Endodermal cell (in vitro differentiated cells): Measurements from ENCODE around the gene XNDC1N. TPM values are rescaled to one million over a fixed set of nuclear protein-coding genes. Genes with fewer than 3 reads are reported as not detected.

Experiments used
- DNase-seq: peaks from one replicate; pipeline ENCODE4 v3.0.0-alpha.2; 2017
- H3K27ac ChIP-seq: 2 replicates; pipeline ENCODE4 v1.5.1; 2013; ENCODE audit warnings: mild to moderate bottlenecking, low read depth, low read length, moderate library complexity
- H3K27me3 ChIP-seq: 2 replicates; pipeline ENCODE4 v1.6.1; 2013; ENCODE audit warnings: mild to moderate bottlenecking, low read length, moderate library complexity; ENCODE audit not compliant: insufficient read depth, control insufficient read depth, poor library complexity, severe bottlenecking
- H3K36me3 ChIP-seq: 2 replicates; pipeline ENCODE4 v1.7.0; 2013; ENCODE audit warnings: mild to moderate bottlenecking, low read length, moderate library complexity; ENCODE audit not compliant: control insufficient read depth, insufficient read depth
- H3K4me1 ChIP-seq: one replicate; pipeline ENCODE4 v1.7.0; 2013; ENCODE audit warnings: low read length; ENCODE audit not compliant: control insufficient read depth, insufficient read depth
- H3K4me3 ChIP-seq: 2 replicates; pipeline ENCODE4 v1.5.1; 2013; ENCODE audit warnings: mild to moderate bottlenecking, low read length, moderate library complexity
- H3K9ac ChIP-seq: 2 replicates; pipeline ENCODE4 v1.6.1; 2013; ENCODE audit warnings: mild to moderate bottlenecking, low read length, moderate library complexity; ENCODE audit not compliant: poor library complexity, severe bottlenecking; ENCODE audit errors: extremely low read depth
- H3K9me3 ChIP-seq: 2 replicates; pipeline ENCODE4 v1.6.1; 2013; ENCODE audit warnings: mild to moderate bottlenecking, low read length, moderate library complexity; ENCODE audit not compliant: control insufficient read depth
- H3K27ac Mint-ChIP-seq: 2 replicates; pipeline ENCODE4 v1.8.0; 2020; ENCODE audit warnings: mixed read lengths
- H3K27me3 Mint-ChIP-seq: 2 replicates; pipeline ENCODE4 v1.8.0; 2021; ENCODE audit warnings: mild to moderate bottlenecking, mixed read lengths; ENCODE audit not compliant: insufficient read depth
- H3K36me3 Mint-ChIP-seq: 2 replicates; pipeline ENCODE4 v1.8.0; 2020; ENCODE audit warnings: low read depth, mixed read lengths
- H3K4me1 Mint-ChIP-seq: 2 replicates; pipeline ENCODE4 v1.8.0; 2020; ENCODE audit warnings: mixed read lengths
- H3K4me3 Mint-ChIP-seq: 2 replicates; pipeline ENCODE4 v1.8.0; 2020; ENCODE audit warnings: mild to moderate bottlenecking, moderate library complexity, mixed read lengths
- H3K9me3 Mint-ChIP-seq: 2 replicates; pipeline ENCODE4 v1.8.0; 2020; ENCODE audit warnings: mild to moderate bottlenecking, mixed read lengths
- WGBS, 2 experiments: methylation state at CpG; one replicate each; pipeline versions ENCODE4 v1.1.5 to v1.1.7; 2013; ENCODE audit warnings: missing lambda C conversion rate in 2 of 2, mixed read lengths in 1 of 2; ENCODE audit not compliant: insufficient coverage in 1 of 2, insufficient read length in 1 of 2; 5-methylcytosine and 5-hydroxymethylcytosine counted together
- total RNA-seq, 2 donors: library from RNA; stranded (reverse); fragmentation: NEBNext Ultra II Directional in 1 of 2; extraction: Animal tissue kit (Norgen Biotek cat#: 25700) in 1 of 2; gene quantifications; 2 replicates in 1 of 2; 3 replicates in 1 of 2; pipeline ENCODE4 v1.2.1, GENCODE V29; 2021
- TF ChIP-seq, protein P1 (sequence below): fragments of 200-600 bp; sonication (generic); conservative IDR thresholded peaks from 2 replicates; pipeline ENCODE4 v1.5.0; 2021; ENCODE audit warnings: antibody characterized with exemption, mild to moderate bottlenecking

The XNDC1N gene
- total RNA-seq, 2 donors from 2014 or later = 11.4 to 15.2 TPM

DNA sequence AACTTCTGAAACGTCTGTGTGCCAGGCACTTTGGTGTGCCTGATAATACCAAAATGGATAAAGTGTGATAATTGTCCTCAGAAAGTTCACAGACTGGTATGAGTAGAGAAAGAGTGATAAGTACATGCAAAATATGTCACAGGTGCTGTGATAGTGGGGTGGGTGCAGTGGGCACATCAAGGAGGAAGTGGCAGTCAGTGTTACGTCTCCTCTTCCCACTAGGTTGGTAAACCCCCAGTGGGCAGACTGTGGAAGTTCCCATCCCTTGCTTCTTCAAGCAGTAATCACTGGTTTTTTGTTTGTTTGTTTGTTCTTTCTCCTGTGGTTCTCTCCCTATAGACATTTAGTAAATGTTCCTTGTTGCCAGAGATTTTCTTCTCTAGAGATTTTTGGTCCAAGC lies 5.8 kb upstream of the XNDC1N start:
- Histone ChIP-seq H3K27me3 (no peaks in the 10 kb centered on the region), H3K9me3 (no peaks in the 10 kb centered on the region), H3K36me3 (peaks cover 6% of the 10 kb centered on the region), H3K4me3 (no peak overlapping the region), H3K4me1 (no peaks in the 10 kb centered on the region), H3K9ac (no peak overlapping the region), H3K27ac (no peak overlapping the region)
- 88 to 93% methylated on average over 2 of the region's 2 CpGs for WGBS, 2 experiments
- Mint-ChIP-seq H3K9me3 (no peaks in the 10 kb centered on the region), H3K4me3 (no peak overlapping the region), H3K27ac (peak overlapping the region; percentile 13), H3K4me1 (peaks cover 16% of the 10 kb centered on the region), H3K36me3 (peaks cover 12% of the 10 kb centered on the region), H3K27me3 (no peaks in the 10 kb centered on the region)
- DNase-seq = no peak
- TF ChIP-seq, protein P1, sequence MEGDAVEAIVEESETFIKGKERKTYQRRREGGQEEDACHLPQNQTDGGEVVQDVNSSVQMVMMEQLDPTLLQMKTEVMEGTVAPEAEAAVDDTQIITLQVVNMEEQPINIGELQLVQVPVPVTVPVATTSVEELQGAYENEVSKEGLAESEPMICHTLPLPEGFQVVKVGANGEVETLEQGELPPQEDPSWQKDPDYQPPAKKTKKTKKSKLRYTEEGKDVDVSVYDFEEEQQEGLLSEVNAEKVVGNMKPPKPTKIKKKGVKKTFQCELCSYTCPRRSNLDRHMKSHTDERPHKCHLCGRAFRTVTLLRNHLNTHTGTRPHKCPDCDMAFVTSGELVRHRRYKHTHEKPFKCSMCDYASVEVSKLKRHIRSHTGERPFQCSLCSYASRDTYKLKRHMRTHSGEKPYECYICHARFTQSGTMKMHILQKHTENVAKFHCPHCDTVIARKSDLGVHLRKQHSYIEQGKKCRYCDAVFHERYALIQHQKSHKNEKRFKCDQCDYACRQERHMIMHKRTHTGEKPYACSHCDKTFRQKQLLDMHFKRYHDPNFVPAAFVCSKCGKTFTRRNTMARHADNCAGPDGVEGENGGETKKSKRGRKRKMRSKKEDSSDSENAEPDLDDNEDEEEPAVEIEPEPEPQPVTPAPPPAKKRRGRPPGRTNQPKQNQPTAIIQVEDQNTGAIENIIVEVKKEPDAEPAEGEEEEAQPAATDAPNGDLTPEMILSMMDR = peak; percentile 27

DNA sequence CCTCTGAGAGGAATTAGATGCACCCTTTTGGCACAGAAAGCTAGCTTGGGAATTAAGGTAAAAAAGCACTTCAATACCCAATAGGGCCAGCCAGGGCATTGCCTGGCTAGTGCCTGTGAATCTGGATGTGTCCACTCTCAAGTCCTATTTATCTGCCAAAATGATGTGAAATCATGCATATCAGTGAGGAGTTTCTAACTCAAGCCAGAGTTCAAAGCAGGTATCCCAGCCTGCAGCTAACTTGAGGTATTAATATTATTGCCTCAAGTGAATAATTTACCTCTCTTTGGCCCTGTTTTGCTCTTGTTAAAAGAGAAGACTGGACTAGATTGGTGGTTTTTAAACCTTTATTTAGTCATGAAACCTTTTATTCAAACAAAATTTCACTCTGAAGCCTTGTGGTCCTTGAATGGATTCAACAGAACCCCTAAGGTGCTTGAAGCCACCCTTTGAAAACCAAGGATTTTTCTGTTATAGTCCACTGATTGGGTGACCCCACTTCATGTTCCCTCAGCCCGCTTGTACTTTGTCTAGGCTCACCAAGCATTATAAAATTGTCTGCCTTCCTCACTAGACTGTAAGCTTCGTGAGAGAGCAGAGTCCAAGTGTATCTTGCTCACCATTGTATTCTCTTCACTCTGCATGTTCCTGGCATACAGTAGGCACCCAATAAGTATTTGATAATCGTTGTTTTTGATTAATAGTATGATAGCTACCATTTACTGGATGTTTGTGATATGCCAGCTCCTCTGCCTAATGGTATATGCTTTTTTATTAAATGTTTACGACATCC lies 4.9 kb upstream of the XNDC1N start:
- Histone ChIP-seq H3K4me1 (no peaks in the 10 kb centered on the region), H3K27me3 (no peaks in the 10 kb centered on the region), H3K9ac (no peak overlapping the region), H3K9me3 (no peaks in the 10 kb centered on the region), H3K27ac (no peak overlapping the region), H3K4me3 (no peak overlapping the region), H3K36me3 (peaks cover 6% of the 10 kb centered on the region)
- Mint-ChIP-seq H3K4me3 (no peak overlapping the region), H3K36me3 (peaks cover 10% of the 10 kb centered on the region), H3K27me3 (no peaks in the 10 kb centered on the region), H3K9me3 (no peaks in the 10 kb centered on the region), H3K27ac (no peak overlapping the region), H3K4me1 (peaks cover 17% of the 10 kb centered on the region)
- no peak for DNase-seq
- TF ChIP-seq, protein P1 = no peak
- 92% methylated on average over 3 to 4 of the region's 4 CpGs for WGBS, 2 experiments

DNA sequence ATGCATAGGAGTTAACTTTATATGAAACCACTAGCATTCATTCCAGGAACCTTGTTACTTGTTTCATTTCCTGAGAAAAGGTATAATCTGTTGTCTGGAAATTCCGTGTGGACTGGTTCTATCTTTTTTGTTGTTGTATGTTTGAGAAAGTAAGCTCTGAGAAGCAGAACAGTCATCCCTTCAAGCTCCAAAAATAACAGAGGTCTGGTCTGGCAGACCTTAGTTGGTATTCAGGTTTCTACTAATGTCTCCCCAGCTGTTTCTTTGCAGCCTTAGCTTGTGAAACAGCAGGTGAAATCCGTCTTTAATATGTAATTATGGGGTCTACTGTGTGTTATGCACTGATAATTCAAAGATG lies 2.8 kb upstream of the XNDC1N start:
- H3K27ac ChIP-seq = no peak overlapping the region
- Mint-ChIP-seq H3K4me3 (no peak overlapping the region), H3K27ac (no peak overlapping the region), H3K4me1 (peaks cover 17% of the 10 kb centered on the region), H3K9me3 (no peaks in the 10 kb centered on the region), H3K27me3 (no peaks in the 10 kb centered on the region), H3K36me3 (peaks cover 9% of the 10 kb centered on the region)
- TF ChIP-seq, protein P1 = no peak
- H3K4me3 ChIP-seq = no peak overlapping the region
- H3K27me3 ChIP-seq = no peaks in the 10 kb centered on the region
- DNase-seq = no peak
- no peaks in the 10 kb centered on the region for H3K4me1 ChIP-seq
- WGBS, 2 experiments = 78 to 80% methylated on average over 2 of the region's 2 CpGs
- no peaks in the 10 kb centered on the region for H3K9me3 ChIP-seq
- no peaks in the 10 kb centered on the region for H3K36me3 ChIP-seq
- H3K9ac ChIP-seq = no peak overlapping the region
